HS-5 (cell line): ENCODE measurements around the gene NMBR.
"Not testable (repeated sequence)": the region's sequence is repeated elsewhere in the genome, so short reads cannot be mapped to it uniquely, and the experiment has no call there.

ENCODE experiments used
- DNase-seq: peaks from one replicate; pipeline ENCODE4 v3.0.0-alpha.2; 2012; ENCODE audit warnings: low read depth

NMBR gene

GRCh38 chr6:142055219-142055618, 91.7 kb downstream of the NMBR start:
- no peak for DNase-seq

GRCh38 chr6:142051404-142051803, 95.5 kb downstream of the NMBR start:
- no peak for DNase-seq

DNA sequence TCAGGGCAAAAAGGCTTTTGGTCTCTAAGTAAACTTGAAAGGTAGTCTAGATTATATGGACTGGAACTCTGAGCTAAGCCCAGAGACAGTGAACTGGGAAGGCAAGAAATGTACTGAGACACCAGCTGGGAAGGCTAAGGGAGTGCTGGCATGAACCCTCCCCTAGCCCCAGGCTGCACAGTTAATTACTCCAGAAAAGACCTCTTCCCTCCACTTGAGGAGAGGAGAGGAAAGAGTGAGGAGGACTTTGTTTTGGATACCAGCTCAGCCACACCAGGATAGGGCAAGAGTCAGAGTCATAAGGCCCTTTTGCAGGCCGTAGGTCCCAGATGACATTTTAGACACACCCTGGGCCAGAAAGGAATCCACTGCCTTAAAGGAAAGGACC, 98.3 kb downstream of the NMBR start:
- DNase-seq, result no peak

DNA sequence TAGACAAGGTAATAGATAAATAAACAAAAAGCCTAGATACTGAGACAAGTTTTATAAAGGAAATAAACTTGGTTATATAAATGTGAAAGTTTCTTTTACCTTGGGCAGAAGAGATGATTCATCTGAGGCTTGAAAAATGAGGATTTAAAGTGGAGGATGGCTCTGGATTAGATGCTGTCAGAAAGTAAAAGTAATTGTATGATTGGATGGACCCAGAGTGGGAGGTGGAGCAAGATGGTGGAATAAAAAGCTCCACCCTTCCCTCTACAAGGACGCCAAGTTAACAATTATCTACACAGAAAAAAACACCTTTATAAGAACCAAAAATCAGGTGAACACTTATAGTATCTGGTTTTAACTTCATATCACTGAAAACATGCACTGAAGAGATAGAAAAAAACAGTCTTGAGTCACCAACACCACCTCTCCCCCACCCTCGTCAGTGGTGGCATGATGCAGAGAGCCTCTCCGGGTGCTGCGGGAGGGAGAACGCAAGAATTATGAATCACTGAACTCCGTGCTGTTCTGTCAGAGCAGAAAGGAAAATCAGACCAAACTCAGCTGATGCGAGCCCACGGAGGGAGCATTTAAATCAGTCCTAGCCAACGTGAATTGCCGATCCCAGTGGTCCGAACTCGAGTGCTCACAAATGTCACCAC, 98.9 kb downstream of the NMBR start:
- DNase-seq, result no peak

DNA sequence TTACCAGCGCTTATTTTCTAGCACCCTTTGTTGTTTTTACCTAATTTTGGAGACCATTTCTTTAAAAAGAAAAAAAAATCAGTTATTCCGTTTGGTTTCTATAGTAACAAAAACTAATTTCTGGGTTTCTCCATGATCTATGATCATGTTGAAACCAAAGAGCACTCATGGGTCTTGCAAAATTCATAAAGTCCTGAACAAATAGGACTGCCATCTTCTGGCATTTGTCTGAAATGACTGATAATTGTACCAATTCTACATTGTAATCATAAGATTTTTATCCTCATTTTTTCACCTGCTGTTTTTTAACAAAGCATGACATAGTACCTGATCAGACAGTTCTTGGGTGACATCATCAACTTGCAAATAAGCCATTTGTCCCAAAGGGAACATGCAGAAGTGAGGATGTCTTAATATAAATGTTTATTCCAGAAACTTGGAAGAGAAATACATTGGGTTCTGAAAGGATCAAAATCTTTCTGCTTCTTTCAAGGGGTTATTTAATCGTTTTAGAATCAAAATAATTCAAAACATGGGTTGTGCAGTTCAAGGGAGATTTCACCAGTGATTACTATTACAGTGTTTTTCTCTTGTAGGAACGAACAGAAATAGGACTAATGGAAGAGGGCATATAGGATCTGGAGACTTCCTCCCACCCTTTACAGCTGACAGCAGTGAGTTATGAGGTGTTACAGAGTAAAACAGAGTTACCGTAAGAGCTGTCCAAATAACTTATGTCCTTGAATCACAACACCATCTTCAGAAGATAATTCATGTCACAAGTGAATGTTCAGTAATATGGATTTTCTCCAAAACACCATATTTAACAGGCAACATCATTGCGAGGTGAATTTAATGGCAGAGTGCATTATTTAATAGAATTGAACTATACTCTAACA, 101.3 kb downstream of the NMBR start:
- peak; percentile 26 for DNase-seq

DNA sequence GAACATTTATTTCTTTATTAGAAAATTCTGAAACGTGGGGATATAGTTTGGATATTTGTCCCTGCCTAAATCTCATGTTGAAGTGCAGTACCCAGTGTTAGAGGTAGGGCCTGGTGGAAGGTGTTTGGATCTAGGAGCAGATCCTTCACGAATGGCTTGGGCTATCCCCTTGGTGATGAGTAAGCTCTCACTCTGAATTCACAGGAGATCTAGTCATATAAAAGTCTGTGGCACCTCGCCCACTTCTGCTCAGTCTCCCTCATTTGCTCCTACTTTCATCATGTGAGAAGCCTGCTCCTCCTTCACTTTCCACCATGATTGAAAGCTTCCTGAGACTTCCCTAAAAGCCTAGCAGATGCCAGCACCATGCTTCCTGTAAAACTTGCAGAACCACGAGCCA, 111.0 kb downstream of the NMBR start:
- no peak for DNase-seq

DNA sequence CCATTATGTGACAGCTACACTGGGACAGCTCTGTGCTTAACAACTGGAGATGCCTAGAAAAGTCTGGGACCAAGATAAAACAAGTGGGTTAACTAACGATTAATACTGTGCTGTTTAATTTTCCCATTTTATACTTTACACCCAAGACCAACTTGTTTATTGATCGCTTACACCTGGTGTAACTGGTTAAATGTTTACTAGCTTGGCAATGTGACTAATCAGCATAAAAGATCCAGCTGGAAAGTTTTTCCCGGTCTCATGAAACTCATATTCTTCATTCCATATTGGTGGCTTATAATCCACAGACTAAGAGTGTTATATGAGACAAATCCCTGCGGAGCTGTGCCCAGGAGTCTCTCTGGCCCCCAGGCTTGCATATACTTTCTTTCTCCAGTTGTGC, 115.9 kb downstream of the NMBR start:
- no peak for DNase-seq

DNA sequence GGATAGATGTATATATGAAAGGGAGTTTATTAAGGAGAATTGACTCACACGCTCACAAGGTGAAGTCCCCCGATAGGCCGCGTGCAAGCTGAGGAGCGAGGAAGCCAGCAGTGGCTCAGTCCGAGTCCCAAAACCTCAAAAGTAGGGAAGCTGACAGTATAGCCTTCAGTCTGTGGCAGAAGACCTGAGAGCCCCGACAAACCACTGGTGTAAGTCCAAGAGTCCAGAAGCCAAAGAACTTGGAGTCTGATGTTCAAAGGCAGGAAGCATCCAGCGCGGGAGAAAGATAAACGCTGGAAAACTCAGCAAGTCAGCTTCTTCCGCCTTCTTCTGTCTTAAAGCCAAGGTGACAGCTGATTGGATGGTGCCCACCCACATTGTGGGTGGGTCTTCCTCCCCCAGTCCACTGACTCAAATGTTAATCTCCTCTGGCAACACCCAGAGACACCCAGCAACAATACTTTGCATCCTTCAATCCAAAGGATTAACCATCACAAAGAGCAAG, 116.8 kb downstream of the NMBR start:
- DNase-seq, result no peak

GRCh38 chr6:142028527-142028926, 118.4 kb downstream of the NMBR start:
- DNase-seq, result no peak

GRCh38 chr6:142027804-142028203, 119.1 kb downstream of the NMBR start:
- DNase-seq, result not testable (repeated sequence)

- DNase-seq, result no peak
These were observed 119.8 kb downstream of the NMBR start for GRCh38 chr6:142027074-142027473.

DNA sequence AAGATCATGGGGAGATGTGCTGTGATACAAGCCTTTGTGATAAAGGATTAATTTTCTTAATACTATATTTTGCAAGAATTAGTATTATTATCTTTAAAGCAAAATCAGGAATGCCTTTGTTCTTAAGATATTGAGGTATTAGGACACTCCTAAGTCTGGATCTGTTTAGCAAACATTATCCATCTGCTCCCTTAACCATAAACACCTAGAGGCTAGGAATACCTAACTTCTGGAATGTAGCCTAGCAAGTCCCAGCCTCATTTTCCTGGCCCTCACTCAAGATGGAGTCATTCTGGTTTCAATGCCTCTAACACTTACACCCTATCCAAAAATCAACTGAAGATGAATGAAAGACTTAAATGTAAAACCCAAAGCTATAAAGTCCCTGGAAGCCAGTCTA, 120.5 kb downstream of the NMBR start:
- no peak for DNase-seq
